GM19193 (cell line): ENCODE results near the gene KCND3.

Experiments
- POLR2A ChIP-seq: IDR thresholded peaks from 4 replicates; pipeline ENCODE4 v1.6.1; 2011; ENCODE audit not compliant: insufficient read depth, insufficient read length; ENCODE audit errors: extremely low read depth

KCND3 gene

DNA sequence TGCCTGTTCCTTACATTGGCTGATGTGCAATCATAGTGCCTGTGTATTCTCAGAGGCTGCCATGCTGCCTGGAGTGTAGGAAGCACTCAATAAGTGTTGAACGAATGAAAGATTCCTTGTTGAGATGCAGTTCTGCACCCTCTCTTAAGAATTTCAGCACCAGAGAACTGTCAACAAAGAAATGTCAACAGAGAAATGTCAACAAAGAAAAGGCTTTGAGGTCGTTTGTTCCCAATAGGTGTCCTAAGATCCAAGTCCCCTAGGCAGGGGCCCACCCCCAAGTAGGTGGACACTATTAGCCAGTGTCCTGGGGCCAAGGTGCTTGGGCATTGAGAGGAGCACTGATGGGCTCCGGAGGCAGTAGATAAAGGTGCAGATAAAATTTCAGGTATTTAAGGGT is 12.6 kb downstream of the KCND3 start:
- TF ChIP-seq POLR2A = no peak

- no peak for TF ChIP-seq POLR2A
Observed at GRCh38 chr1:111976332-111976731, 13.1 kb downstream of the KCND3 start.

DNA sequence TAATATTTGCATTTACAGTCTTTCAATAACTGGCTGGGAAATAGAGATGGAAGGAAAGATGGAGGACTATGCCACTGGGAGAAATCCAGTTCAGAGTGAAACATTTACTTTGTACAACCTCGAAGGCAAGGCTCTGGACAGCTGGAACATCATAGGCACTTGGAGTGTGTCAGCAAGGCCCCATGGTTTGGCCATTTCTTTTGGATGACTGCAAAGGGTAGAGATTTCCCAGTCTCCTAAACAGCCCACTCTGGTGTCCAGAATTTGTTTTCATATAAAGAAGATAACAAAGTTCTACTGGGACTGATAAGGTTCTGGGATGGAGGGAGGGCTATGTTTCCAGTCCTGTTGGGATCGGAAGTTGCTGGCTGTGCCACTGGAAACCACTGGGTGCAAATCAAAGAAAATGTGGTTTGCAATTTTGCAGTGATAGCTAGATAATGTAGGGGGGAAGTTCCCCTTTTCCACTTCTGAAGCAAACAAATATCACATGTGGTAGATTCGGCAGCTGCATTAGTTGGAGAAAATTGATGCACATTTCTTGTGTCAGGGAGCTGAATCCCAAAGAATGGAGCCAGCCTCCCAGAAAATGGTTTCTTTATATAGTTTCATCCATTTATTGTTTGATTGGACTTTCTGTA is 16.2 kb downstream of the KCND3 start:
- TF ChIP-seq POLR2A = no peak

- TF ChIP-seq POLR2A = no peak
Observed at GRCh38 chr1:111971396-111971795, 18.1 kb downstream of the KCND3 start.

GRCh38 chr1:111968511-111968910 is 21.0 kb downstream of the KCND3 start:
- TF ChIP-seq POLR2A = no peak

GRCh38 chr1:111967886-111968285 is 21.6 kb downstream of the KCND3 start:
- no peak for TF ChIP-seq POLR2A

GRCh38 chr1:111967067-111967690 is 22.3 kb downstream of the KCND3 start:
- no peak for TF ChIP-seq POLR2A

- TF ChIP-seq POLR2A = no peak
Observed at GRCh38 chr1:111965781-111966443, 23.6 kb downstream of the KCND3 start.

DNA sequence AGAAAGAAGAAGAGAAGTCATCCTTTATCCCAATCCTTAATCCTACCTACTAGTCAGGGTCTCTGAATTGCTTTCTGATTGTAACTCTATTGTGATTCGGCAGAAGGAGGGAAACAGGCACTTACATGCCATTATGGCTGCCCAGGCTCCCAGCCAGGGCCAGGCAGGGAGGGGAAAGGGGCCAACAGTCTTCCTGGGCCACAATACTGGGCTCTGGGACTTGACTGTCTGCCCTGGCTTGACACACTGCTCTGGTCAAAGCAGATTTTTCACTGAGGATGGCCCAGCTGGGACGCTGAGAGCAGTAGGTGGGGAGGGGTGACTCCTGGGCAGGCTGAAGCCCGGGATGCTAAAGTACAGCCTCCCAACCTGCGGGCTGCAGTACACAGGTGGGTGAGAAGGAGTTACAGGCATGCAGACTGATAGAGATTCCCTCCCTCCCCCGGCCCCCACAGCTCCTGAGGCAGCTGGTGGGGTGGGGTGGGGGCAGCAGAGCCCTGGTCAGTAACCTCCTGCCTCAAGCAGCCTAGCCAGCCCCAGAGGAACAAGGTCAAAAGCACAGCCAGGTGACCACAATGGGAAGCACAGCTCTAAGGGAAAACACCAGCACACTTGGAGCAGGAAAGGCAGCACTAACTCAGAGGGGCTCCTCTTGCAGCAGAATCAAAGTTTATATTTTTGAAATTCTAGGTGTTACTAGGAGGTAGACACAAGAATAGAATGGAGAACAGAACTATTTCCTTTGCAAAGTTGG is 25.3 kb downstream of the KCND3 start:
- TF ChIP-seq POLR2A = no peak

- no peak for TF ChIP-seq POLR2A
Observed at GRCh38 chr1:111961773-111962565, 27.5 kb downstream of the KCND3 start.

DNA sequence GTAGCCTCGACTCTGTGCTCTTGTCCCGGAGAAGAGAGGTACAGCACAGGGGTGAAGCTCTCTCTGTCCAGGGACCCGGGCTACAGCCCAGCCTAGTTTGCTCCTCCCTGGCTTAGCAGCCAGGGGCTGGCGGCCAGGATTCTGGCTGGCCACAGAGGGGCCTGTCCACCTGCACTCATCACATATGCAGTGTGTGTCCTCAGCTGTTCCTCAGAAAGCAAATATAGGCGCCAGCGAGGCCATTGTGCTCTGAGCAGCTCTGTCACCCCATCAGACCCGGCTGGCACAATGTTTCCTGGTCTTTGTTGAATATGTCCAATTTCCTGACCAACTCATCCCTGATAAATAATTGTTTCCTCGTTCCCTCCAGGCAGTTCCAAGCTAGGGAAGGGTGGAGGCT is 28.5 kb downstream of the KCND3 start:
- TF ChIP-seq POLR2A = no peak

DNA sequence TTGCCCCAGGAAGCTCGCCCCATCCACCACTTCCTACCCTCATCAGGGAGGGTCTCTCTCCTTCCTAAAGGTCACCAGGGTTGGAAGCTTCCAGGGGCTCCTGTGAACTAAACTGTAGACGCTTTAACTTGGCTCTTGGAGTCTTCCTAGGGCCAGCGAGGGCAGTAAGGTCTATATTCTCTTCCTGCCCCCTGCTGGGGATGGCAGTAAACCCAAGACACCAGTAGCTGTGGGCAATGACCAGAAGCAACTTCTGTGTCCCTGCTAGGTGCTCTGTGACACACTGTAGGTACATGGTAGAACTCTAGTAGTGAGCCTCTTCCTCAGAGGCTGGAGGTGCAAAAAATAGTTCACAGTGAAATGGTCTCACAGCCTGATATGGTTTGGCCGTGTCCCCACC is 30.0 kb downstream of the KCND3 start:
- TF ChIP-seq POLR2A = no peak

DNA sequence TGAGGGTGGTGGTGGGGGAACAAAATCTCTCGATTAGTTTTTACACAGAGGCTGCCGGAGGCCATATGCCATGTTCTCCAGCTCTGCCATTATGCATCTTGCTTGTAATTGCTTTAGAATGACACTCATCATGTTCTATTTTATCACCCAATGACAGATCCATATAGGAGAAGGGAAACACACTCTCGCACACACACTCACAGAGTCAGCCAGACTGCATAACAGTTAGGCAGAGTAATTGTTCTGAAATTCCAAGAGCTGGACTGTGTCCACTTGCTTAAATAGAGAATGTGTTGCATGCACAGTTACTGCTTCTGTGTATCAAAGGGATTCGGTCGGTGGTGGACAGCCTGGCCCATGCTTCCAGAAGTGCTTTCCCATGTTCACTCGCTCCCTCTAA is 30.6 kb downstream of the KCND3 start:
- TF ChIP-seq POLR2A = no peak

GRCh38 chr1:111958075-111958474 is 31.4 kb downstream of the KCND3 start:
- no peak for TF ChIP-seq POLR2A
